Gastrocnemius medialis (tissue), 4 donors: ENCODE results near the gene NRG3. TPM values are rescaled to one million over a fixed set of nuclear protein-coding genes. Genes with fewer than 3 reads are reported as not detected.
"Not testable (repeated sequence)": the region's sequence is repeated elsewhere in the genome, so short reads cannot be mapped to it uniquely, and the experiment has no call there.

Experiments used
- ATAC-seq, 2 donors: fragments of 150-250 bp; one replicate each; pipeline ENCODE4 v1.9.1; 2016
- DNase-seq, 2 donors: peaks; one replicate each; pipeline ENCODE4 v3.0.0-alpha.2; 2019
- H3K27ac ChIP-seq, 4 donors: fragments of 200-600 bp; sonication (generic); 1 replicate in 1 of 4; 2 replicates in 3 of 4; pipeline ENCODE4 v1.5.1; 2016 to 2018; ENCODE audit warnings: mild to moderate bottlenecking in 2 of 4, moderate library complexity in 1 of 4
- H3K27me3 ChIP-seq, 3 donors: fragments of 200-600 bp; sonication (generic) in 2 of 3; 1 replicate in 1 of 3; 2 replicates in 2 of 3; pipeline versions ENCODE4 v1.5.1 to v1.6.0; 2016 to 2019; ENCODE audit warnings: mild to moderate bottlenecking in 1 of 3, moderate library complexity in 1 of 3
- H3K36me3 ChIP-seq, 2 donors: fragments of 200-600 bp; sonication (generic) in 1 of 2; one replicate each; pipeline ENCODE4 v1.5.1; 2017 to 2018
- H3K4me1 ChIP-seq, 2 donors: fragments of 200-600 bp; sonication (generic) in 1 of 2; one replicate each; pipeline ENCODE4 v1.5.1; 2016 to 2017; ENCODE audit warnings: mild to moderate bottlenecking in 2 of 2
- H3K4me3 ChIP-seq, 4 donors: fragments of 200-600 bp; sonication (generic) in 3 of 4; 1 replicate in 1 of 4; 2 replicates in 3 of 4; pipeline ENCODE4 v1.5.1; 2016 to 2019; ENCODE audit warnings: mild to moderate bottlenecking in 2 of 4
- H3K9me3 ChIP-seq, 3 donors: fragments of 200-600 bp; sonication (generic) in 2 of 3; 1 replicate in 1 of 3; 2 replicates in 2 of 3; pipeline ENCODE4 v1.5.1; 2016 to 2019
- CTCF ChIP-seq, 5 experiments: fragments of 450-650 bp in 3 of 5; fragments of 200-600 bp in 2 of 5; sonication (generic) in 2 of 5; IDR thresholded peaks in 4 of 5; conservative IDR thresholded peaks in 1 of 5; 1 replicate in 4 of 5; 2 replicates in 1 of 5; pipeline ENCODE4 v1.5.1; 2016 to 2019; ENCODE audit warnings: antibody characterized with exemption in 5 of 5, mild to moderate bottlenecking in 3 of 5, moderate library complexity in 3 of 5
- POLR2A ChIP-seq, 2 donors: fragments of 450-650 bp; IDR thresholded peaks; one replicate each; pipeline ENCODE4 v1.6.1; 2017; ENCODE audit warnings: antibody characterized with exemption in 2 of 2, mild to moderate bottlenecking in 2 of 2, moderate library complexity in 2 of 2
- in situ Hi-C, 4 donors: fragments of 200-750 bp; cut with MboI; loops; one replicate each; pipeline versions ENCODE4 v1.15.0 to v1.8.0; 2017; ENCODE audit warnings: low sequenced_read_pairs in 4 of 4
- intact Hi-C: fragments of 100-400 bp; cut with DNase I; formaldehyde crosslinking; loops from one replicate; pipeline ENCODE4 v1.15.1; 2023; ENCODE audit warnings: low total_unique reads
- total RNA-seq, 4 donors: library from RNA; depleted of rRNA; stranded (reverse); fragments of >200 nt; gene quantifications; one replicate each; pipeline versions ENCODE4 v1.1.0 to v1.2.3, GENCODE V29; 2016

Gene NRG3
- total RNA-seq, 4 donors from 2014 or later: not detected

- ATAC-seq: no peak
- no peaks in the 10 kb centered on the region for H3K36me3 ChIP-seq
- no peaks in the 10 kb centered on the region for H3K27me3 ChIP-seq
- no peak overlapping the region for H3K27ac ChIP-seq
- intact Hi-C loops (no loop called here), in situ Hi-C loops (no loop called here)
- H3K4me1 ChIP-seq: no peaks in the 10 kb centered on the region
- TF ChIP-seq CTCF (IDR thresholded peaks at IDR 0.05 in 4 of 5, conservative IDR thresholded peaks at IDR 0.05 in 1 of 5) (no peak), POLR2A (IDR thresholded peaks at IDR 0.05) (no peak)
- no peak for DNase-seq
- H3K4me3 ChIP-seq: no peak overlapping the region
- H3K9me3 ChIP-seq: no peaks in the 10 kb centered on the region
Measured at GRCh38 chr10:82319562-82319961, 444.6 kb downstream of the NRG3 start.

GRCh38 chr10:82321724-82322123 lies 446.7 kb downstream of the NRG3 start:
- Histone ChIP-seq H3K4me1 (no peaks in the 10 kb centered on the region), H3K4me3 (no peak overlapping the region), H3K36me3 (no peaks in the 10 kb centered on the region), H3K27ac (no peak overlapping the region), H3K9me3 (no peaks in the 10 kb centered on the region), H3K27me3 (no peaks in the 10 kb centered on the region)
- intact Hi-C loops (no loop called here), in situ Hi-C loops (no loop called here)
- TF ChIP-seq CTCF (IDR thresholded peaks at IDR 0.05 in 4 of 5, conservative IDR thresholded peaks at IDR 0.05 in 1 of 5): no peak
- no peak for TF ChIP-seq POLR2A (IDR thresholded peaks at IDR 0.05)
- ATAC-seq: no peak
- no peak for DNase-seq

GRCh38 chr10:82331716-82332115 lies 456.7 kb downstream of the NRG3 start:
- no peak overlapping the region for H3K27ac ChIP-seq
- no peaks in the 10 kb centered on the region for H3K27me3 ChIP-seq
- DNase-seq: no peak
- no peaks in the 10 kb centered on the region for H3K9me3 ChIP-seq
- no peaks in the 10 kb centered on the region for H3K36me3 ChIP-seq
- ATAC-seq: no peak
- H3K4me1 ChIP-seq: no peaks in the 10 kb centered on the region
- no peak for TF ChIP-seq CTCF (IDR thresholded peaks at IDR 0.05 in 4 of 5, conservative IDR thresholded peaks at IDR 0.05 in 1 of 5)
- no peak for TF ChIP-seq POLR2A (IDR thresholded peaks at IDR 0.05)
- in situ Hi-C loops: no loop called here
- intact Hi-C loops: no loop called here
- H3K4me3 ChIP-seq: no peak overlapping the region

GRCh38 chr10:82335831-82336230 lies 460.8 kb downstream of the NRG3 start:
- ATAC-seq (no peak), DNase-seq (no peak)
- no peaks in the 10 kb centered on the region for H3K36me3 ChIP-seq
- H3K27me3 ChIP-seq: no peaks in the 10 kb centered on the region
- H3K4me3 ChIP-seq: no peak overlapping the region
- no peaks in the 10 kb centered on the region for H3K9me3 ChIP-seq
- intact Hi-C loops: no loop called here
- no peaks in the 10 kb centered on the region for H3K4me1 ChIP-seq
- in situ Hi-C loops: no loop called here
- H3K27ac ChIP-seq: no peak overlapping the region
- no peak for TF ChIP-seq POLR2A (IDR thresholded peaks at IDR 0.05)
- TF ChIP-seq CTCF (IDR thresholded peaks at IDR 0.05 in 4 of 5, conservative IDR thresholded peaks at IDR 0.05 in 1 of 5): no peak

- Histone ChIP-seq H3K27me3 (no peaks in the 10 kb centered on the region), H3K36me3 (no peaks in the 10 kb centered on the region), H3K9me3 (no peaks in the 10 kb centered on the region), H3K27ac (no peak overlapping the region), H3K4me1 (no peaks in the 10 kb centered on the region), H3K4me3 (no peak overlapping the region)
- intact Hi-C loops: no loop called here
- ATAC-seq (no peak), DNase-seq (no peak)
- in situ Hi-C loops: no loop called here
- TF ChIP-seq POLR2A (IDR thresholded peaks at IDR 0.05) (no peak), CTCF (IDR thresholded peaks at IDR 0.05 in 4 of 5, conservative IDR thresholded peaks at IDR 0.05 in 1 of 5) (no peak)
Measured at GRCh38 chr10:82340166-82340565, 465.2 kb downstream of the NRG3 start.

GRCh38 chr10:82349590-82349989 lies 474.6 kb downstream of the NRG3 start:
- in situ Hi-C loops, H3K36me3 ChIP-seq, DNase-seq, H3K4me1 ChIP-seq, H3K27me3 ChIP-seq, ATAC-seq, H3K27ac ChIP-seq, H3K9me3 ChIP-seq, H3K4me3 ChIP-seq, intact Hi-C loops: not testable (repeated sequence)
